ENCODE data around the gene OSBP2. TPM values are rescaled to one million over a fixed set of nuclear protein-coding genes. Genes with fewer than 3 reads are reported as not detected.

Gene OSBP2
- total RNA-seq, 1 experiment from 2014 or later = 7.1 TPM

DNA sequence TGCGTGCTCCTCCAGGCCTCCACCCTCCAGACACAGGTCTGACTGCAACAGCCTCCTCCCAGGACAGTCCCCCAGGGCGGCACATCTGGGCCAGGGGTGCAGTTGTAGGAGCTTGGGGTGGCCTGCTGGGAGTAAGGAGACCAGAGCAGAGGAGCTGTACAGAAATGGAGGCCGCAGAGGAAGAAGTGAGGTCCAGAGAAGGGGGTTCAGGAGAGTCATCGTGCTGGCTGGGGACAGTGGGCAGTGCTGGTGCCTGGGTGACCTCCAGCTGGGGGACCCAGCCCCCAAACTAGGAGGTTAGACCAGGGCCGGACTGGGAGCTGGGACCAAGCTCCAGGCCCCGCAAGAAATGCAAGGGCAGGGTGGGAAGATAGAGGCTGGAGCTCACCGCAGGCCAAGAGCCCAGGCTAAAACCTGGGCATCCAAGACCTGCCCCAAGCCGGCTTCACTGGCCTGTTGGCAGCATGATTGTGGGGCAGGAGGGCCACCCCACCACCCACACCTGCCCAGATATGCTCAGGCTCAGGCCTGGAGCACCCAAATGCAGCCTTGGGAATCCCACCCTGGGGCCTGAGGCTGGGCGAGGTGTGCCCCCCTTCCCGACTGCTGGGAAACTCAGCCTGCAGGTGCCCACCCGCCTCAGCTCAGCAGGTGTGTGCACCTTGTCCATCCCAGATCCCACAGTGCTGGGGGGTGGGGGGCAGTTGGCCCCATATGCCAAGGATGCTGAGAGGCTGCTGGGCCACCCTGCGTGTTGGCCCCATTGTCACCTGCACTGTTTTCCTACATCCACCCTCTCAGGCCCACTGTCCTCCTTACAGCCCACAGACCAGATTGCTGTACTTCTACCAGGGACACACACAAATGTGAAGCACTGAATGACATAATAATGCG lies 177.0 kb downstream of the OSBP2 start:
- no peaks in the 10 kb centered on the region for H3K9me3 ChIP-seq (ENCODE audit: insufficient read depth, low read depth)
- BruUV-seq (replicated peaks) = no TSS peak
- POLR2A ChIA-PET (ENCODE audit: unreplicated experiment) = no interaction called here

DNA sequence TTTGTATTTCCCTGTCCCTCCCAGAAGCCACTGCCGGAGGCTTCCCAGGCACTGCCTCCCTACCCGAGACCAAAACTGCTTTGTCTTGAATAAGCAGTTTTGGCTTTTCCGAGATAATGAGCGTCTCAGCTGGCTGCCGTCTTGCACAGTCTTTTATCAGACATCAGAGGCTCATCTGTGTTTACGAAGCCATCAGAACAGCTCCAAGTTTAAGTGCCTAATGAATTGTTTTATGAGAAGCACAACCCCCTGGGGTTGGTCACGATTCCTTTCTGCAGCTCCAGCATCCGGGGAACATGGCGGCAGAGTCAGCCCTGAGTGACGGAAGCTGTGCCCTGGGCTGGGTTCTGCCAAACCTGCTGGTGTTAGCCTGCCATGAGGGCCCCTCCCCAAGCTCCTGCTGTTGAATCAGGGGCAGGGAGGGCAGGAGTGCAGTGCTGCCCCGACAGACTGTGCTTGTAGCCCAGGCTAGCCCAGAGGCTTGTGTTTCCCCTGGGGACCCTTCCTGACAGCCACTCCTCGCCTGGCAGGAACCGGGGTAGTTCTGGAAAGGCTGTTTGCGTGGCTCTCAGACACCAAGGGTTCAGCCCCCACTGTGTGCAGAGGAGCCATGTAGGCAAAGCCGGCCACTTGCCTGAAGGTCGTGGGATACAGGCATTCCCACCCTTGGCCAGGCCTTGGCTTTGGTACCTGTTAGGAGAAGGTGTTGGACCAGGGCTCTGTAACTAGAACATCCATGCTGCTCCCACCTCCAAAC lies 177.8 kb downstream of the OSBP2 start:
- H3K4me3 ChIP-seq = no peak overlapping the region
- H3K36me3 ChIP-seq (ENCODE audit: low read depth) = no peaks in the 10 kb centered on the region
- H3K9me2 ChIP-seq (ENCODE audit: insufficient read depth) = no peaks in the 10 kb centered on the region
- H3K27ac ChIP-seq = no peak overlapping the region
- TF ChIP-seq EZH2 (IDR thresholded peaks at IDR 0.05; ENCODE audit: low read depth) = no peak
- TF ChIP-seq, protein P1, sequence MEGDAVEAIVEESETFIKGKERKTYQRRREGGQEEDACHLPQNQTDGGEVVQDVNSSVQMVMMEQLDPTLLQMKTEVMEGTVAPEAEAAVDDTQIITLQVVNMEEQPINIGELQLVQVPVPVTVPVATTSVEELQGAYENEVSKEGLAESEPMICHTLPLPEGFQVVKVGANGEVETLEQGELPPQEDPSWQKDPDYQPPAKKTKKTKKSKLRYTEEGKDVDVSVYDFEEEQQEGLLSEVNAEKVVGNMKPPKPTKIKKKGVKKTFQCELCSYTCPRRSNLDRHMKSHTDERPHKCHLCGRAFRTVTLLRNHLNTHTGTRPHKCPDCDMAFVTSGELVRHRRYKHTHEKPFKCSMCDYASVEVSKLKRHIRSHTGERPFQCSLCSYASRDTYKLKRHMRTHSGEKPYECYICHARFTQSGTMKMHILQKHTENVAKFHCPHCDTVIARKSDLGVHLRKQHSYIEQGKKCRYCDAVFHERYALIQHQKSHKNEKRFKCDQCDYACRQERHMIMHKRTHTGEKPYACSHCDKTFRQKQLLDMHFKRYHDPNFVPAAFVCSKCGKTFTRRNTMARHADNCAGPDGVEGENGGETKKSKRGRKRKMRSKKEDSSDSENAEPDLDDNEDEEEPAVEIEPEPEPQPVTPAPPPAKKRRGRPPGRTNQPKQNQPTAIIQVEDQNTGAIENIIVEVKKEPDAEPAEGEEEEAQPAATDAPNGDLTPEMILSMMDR (conservative IDR thresholded peaks at IDR 0.05) = no peak
- no peak overlapping the region for H2AFZ ChIP-seq
- ChIA-PET CTCF (no interaction called here), POLR2A (ENCODE audit: unreplicated experiment) (no interaction called here)
- no peaks in the 10 kb centered on the region for H3K4me1 ChIP-seq (replicated peaks; ENCODE audit: insufficient read depth)
- intact Hi-C loops (cut with micrococcal nuclease; ENCODE audit: unreplicated experiment) = no loop called here
- BruUV-seq (replicated peaks) = no TSS peak
- no peaks in the 10 kb centered on the region for H3K79me2 ChIP-seq (ENCODE audit: low read depth)
- H3K27me3 ChIP-seq (ENCODE audit: insufficient read depth, low read depth) = no peaks in the 10 kb centered on the region
- no peaks in the 10 kb centered on the region for H4K20me1 ChIP-seq (ENCODE audit: insufficient read depth)
- no peaks in the 10 kb centered on the region for H3F3A ChIP-seq (ENCODE audit: insufficient read depth, low read depth)
- no peaks in the 10 kb centered on the region for H3K9me3 ChIP-seq (ENCODE audit: insufficient read depth, low read depth)
- no peak for DNase-seq
- H3K4me2 ChIP-seq = no peak overlapping the region

More for the DNA sequence above, 177.0 kb downstream of the OSBP2 start:
- no peaks in the 10 kb centered on the region for H3K27me3 ChIP-seq (ENCODE audit: insufficient read depth, low read depth)
- no peak for DNase-seq
- no peak overlapping the region for H2AFZ ChIP-seq
- H4K20me1 ChIP-seq (ENCODE audit: insufficient read depth) = no peaks in the 10 kb centered on the region
- H3K4me3 ChIP-seq = no peak overlapping the region
- H3F3A ChIP-seq (ENCODE audit: insufficient read depth, low read depth) = no peaks in the 10 kb centered on the region
- no peak overlapping the region for H3K4me2 ChIP-seq
- no peaks in the 10 kb centered on the region for H3K4me1 ChIP-seq (replicated peaks; ENCODE audit: insufficient read depth)
- intact Hi-C loops (cut with micrococcal nuclease; ENCODE audit: unreplicated experiment) = no loop called here
- no peaks in the 10 kb centered on the region for H3K9me2 ChIP-seq (ENCODE audit: insufficient read depth)
- CTCF ChIA-PET = no interaction called here
- no peaks in the 10 kb centered on the region for H3K36me3 ChIP-seq (ENCODE audit: low read depth)
- no peak for TF ChIP-seq EZH2 (IDR thresholded peaks at IDR 0.05; ENCODE audit: low read depth)
- TF ChIP-seq, protein P1 (conservative IDR thresholded peaks at IDR 0.05) = no peak
- H3K27ac ChIP-seq = no peak overlapping the region
- no peaks in the 10 kb centered on the region for H3K79me2 ChIP-seq (ENCODE audit: low read depth)

DNA sequence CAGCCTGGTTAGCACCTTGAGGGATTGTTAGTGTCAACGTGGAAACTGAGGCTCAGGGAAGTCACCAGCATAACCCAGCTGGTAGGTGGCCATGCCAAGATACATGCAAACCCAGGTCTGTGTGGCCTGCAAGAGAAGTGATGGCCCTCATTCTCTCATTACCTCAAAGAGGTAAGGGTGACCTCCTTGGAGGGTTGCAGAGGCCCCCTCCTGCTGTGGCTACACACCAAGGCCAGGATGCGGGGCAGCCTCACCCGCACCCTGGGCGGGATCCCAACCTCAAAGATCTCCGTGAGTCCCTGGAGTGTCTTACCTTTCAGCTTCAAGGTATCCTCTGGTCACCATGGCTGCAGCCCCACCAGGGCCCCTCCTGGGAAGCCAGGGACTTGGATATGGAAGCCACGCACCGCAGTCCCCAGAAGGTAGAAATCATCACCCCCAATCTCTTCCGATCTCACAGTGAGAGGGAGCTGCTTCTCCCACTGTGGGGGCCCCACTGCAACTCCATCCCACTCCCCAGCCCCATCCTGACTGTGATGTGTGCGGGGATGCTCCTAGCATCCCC lies 178.5 kb downstream of the OSBP2 start:
- Histone ChIP-seq H3K4me3 (no peak overlapping the region), H3K36me3 (ENCODE audit: low read depth) (no peaks in the 10 kb centered on the region), H4K20me1 (ENCODE audit: insufficient read depth) (no peaks in the 10 kb centered on the region), H3F3A (ENCODE audit: insufficient read depth, low read depth) (no peaks in the 10 kb centered on the region), H2AFZ (no peak overlapping the region), H3K27me3 (ENCODE audit: insufficient read depth, low read depth) (no peaks in the 10 kb centered on the region), H3K9me3 (ENCODE audit: insufficient read depth, low read depth) (no peaks in the 10 kb centered on the region), H3K4me1 (replicated peaks; ENCODE audit: insufficient read depth) (no peaks in the 10 kb centered on the region), H3K27ac (no peak overlapping the region), H3K79me2 (ENCODE audit: low read depth) (no peaks in the 10 kb centered on the region), H3K9me2 (ENCODE audit: insufficient read depth) (no peaks in the 10 kb centered on the region), H3K4me2 (no peak overlapping the region)
- intact Hi-C loops (cut with micrococcal nuclease; ENCODE audit: unreplicated experiment) = no loop called here
- ChIA-PET POLR2A (ENCODE audit: unreplicated experiment) (no interaction called here), CTCF (no interaction called here)
- TF ChIP-seq, protein P1 (conservative IDR thresholded peaks at IDR 0.05) = no peak
- TF ChIP-seq EZH2 (IDR thresholded peaks at IDR 0.05; ENCODE audit: low read depth) = no peak
- DNase-seq = no peak
- BruUV-seq (replicated peaks) = no TSS peak

All from PC-9 (cell line).